Eye (tissue), 1 donor: Measurements from ENCODE around the gene PRF1.
"Not testable (repeated sequence)": the region's sequence is repeated elsewhere in the genome, so short reads cannot be mapped to it uniquely, and the experiment has no call there.

Source experiments
- DNase-seq: peaks from one replicate; pipeline ENCODE4 v3.0.0-alpha.2; 2015

Gene PRF1

DNA sequence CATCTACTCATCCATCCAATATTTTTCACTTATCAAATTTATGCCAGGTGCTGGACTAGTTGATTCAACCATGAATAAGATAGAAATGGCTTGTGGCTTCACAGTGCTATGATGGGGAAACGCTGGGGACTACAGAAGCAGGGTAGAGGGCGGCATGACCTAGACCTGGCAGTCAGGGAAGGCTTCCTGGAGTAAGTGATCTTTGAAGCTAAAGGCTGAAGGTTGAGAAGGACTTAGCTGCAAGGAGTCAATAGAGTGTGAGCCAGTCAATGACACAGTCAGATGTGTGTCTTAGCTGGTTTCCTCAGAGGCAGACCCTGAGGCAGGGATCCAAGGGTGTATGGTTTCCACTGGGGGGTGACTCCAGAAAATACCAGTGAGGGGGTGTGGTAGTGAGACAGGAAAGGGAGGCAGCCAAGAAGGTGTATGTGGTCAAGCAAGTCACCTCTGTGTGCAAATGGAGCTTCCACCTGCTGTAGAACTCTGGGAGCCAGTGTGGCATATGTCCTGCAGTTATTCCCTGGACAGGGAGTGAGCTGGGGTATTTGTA lies 10.3 kb downstream of the PRF1 start:
- DNase-seq = no peak

DNA sequence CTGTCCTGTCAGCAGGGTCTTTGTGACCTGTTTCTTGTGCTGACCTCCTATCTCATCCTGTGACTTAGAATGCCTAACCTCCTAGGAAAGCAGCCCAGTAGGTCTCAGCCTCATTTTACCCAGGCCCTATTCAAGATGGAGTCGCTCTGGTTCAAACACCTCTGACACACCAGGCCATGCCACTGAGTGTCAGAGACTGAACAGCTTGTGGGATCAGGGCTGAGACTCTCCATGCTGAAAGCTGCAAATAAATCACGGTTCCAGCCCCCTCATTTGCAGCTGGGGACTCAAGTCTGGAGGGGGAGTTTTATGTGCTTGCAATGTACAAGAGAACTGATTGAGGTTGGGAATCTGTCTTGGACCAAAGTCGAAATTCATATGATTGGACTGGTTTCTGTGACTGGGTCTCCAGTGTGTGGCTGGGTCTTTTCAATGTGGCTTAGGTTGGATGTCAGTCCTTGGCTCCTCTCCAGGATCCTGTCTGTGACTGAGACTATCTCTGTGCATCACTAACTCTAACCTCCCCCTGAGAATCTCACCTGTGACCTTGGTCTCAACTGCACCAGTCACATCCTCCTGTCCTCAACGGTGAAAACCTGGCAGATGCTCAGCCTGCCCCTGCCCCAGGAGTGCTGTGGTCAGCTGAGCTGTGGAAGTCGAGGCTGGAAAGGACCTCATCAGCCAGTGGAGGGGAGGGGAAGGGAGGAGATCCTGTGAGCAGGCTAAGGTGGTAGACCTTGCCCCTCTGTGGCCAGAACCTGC lies 11.7 kb downstream of the PRF1 start:
- DNase-seq = no peak

- peak; percentile 66 for DNase-seq
Measured at GRCh38 chr10:70589762-70590654, 12.5 kb downstream of the PRF1 start.

GRCh38 chr10:70588859-70589570 lies 13.5 kb downstream of the PRF1 start:
- no peak for DNase-seq

DNA sequence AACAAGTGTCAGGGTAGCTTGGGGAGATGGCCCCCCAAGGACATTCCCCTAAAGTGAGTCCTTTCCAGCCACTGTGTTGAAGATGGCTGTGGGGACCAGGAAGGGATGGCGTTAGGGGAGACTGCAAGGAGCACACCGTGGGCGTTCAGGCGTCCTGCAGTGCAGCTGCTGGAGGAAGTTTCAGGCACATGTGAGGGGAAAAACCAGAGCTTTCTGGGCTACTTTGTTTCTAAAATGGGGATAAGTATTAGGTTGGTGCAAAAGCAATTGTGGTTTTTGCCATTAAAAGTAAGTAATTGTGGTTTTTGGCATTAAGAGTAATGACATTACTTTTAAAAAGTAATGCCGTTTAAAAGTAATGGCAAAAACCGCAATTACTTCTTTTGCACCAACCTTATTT lies 14.3 kb downstream of the PRF1 start:
- no peak for DNase-seq

DNA sequence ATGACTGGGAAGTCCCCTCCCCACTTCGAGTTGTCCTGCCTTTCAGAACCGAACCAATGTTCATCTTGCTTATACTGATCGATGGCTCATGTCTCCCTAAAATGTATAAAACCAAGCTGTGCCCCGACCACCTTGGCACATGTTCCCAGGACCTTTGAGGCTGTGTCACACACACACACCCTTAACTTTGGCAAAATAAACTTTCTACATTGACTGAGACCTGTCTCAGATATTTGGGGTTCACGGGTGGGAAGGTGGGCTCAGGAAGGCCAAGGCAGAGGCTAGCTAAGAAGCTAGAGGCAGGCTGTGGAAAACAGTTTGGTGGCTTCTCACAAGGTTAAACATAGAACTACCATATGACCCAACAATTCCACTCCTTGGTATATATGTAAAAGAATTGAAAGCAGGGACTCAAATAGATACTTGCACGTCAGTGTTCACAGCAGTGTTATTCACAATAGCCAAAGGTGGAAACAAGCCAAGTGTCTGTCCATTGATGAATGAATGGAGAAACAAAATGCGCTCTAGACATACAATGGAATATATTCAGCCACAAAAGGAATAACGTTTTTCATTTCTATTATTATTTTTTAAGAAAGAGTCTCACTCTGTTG lies 15.4 kb downstream of the PRF1 start:
- DNase-seq = no peak

GRCh38 chr10:70586348-70586930 lies 16.1 kb downstream of the PRF1 start:
- DNase-seq = no peak

DNA sequence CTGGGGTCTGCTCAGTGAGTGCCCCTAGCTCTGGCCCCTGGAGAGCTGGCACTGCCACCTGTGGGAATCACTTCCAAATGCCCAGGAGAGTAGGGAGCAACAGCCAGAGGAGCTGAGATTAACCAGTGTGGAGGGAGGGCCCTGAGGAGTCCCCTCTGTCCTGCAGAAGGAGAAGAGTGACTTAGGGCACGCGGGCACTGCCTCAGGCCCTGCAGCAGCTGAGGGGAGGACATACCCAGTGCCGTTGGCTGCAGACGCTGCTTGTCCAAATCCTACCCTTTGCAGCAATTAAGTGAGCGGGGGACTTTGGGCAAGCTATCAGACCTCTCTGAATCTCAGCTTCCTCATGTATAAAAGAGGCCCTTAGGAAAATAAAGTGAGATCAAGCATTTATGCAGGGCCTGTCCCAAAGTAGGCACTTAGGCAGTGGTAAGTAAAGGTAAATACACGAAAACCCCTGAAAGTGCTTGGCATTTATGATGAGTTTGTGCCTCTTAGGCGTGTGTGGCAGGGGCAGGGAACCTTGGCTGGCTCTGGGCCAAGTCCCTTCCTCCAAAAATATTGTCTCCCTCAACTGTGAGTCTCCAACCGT lies 16.9 kb downstream of the PRF1 start:
- DNase-seq = no peak

- DNase-seq = peak; percentile 88
Measured at GRCh38 chr10:70584909-70585544, 17.5 kb downstream of the PRF1 start.

DNA sequence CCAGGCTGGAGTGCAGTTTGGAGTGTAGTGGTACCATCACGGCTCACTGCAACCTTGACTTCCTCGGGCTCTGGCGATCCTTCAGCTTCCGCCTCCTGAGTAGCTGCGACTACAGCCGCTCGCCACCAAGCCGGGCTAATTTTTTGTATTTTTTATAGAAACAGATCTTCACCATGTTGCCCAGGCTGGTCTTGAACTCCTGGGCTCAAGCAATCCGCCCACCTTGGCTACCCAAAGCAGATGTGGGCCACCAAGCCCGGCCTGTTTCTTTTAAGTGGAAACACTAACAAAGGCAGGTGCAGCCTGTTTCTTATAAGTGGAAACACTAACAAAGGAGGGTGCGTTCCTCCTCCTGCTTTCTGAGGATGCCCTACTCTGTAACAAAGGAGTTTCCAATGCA lies 18.2 kb downstream of the PRF1 start:
- DNase-seq = no peak

- no peak for DNase-seq
Measured at GRCh38 chr10:70583669-70584037, 18.9 kb downstream of the PRF1 start.

DNA sequence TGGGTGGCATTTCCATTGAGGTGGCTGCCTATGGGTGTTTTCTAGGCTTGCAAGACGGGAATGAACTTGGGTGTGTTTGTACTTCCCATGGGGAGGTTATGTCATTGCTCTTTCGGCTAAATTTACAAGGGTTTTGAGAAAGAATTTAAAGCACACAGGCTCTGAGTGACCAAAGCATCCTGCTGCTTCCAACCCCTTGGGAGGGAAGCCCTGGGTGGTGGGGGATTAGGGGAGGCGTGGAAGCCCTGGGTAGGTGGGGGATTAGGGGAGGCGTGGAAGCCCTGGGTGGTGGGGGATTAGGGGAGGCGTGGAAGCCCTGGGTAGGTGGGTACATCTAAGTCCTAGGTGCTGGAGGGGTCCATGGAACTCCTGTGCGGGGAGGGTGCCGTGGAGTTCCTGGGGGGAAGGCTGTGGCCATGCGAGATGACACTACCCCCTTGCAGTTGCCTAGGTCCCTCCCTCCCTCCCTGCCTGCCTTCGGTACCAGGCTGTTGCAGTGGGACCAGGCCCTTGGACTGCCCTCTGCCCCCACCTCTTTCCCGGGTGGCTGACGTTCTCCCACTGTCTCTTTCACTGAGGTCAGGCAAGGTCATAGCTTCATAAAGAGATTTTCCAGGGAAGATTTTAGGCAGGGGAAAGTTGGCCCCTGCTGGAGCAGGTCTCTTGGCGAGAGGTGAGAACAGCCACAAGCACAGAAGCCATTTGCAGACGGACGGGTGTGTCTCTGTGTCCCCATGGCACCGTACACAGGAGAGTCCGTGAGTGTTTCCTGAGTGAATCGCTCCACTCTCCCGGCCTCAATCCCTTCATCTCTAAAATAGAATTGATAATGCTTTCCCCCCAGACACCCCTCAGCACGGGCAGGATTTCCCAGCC lies 19.5 kb downstream of the PRF1 start:
- DNase-seq = peak; percentile 23

DNA sequence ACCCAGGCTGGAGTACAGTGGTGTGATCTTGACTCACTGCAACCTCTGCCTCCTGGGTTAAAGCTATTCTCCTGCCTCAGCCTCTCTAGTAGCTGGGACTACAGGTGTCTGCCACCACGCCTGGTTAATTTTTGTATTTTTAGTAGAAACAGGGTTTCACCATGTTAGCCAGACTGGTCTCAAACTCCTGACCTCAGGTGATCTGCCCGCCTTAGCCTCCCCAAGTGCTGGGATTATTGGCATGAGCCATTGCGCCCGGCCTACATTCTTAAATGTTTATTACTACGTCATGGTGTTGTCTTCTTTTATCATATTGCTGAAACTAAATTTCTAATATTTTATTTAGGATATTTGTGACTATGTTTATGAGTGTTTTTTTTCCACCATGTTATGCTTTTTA lies 21.4 kb downstream of the PRF1 start:
- not testable (repeated sequence) for DNase-seq

GRCh38 chr10:70579234-70580002 lies 23.1 kb downstream of the PRF1 start:
- no peak for DNase-seq

- no peak for DNase-seq
Measured at GRCh38 chr10:70578371-70578947, 24.1 kb downstream of the PRF1 start.

GRCh38 chr10:70576803-70577517 lies 25.6 kb downstream of the PRF1 start:
- DNase-seq = no peak

DNA sequence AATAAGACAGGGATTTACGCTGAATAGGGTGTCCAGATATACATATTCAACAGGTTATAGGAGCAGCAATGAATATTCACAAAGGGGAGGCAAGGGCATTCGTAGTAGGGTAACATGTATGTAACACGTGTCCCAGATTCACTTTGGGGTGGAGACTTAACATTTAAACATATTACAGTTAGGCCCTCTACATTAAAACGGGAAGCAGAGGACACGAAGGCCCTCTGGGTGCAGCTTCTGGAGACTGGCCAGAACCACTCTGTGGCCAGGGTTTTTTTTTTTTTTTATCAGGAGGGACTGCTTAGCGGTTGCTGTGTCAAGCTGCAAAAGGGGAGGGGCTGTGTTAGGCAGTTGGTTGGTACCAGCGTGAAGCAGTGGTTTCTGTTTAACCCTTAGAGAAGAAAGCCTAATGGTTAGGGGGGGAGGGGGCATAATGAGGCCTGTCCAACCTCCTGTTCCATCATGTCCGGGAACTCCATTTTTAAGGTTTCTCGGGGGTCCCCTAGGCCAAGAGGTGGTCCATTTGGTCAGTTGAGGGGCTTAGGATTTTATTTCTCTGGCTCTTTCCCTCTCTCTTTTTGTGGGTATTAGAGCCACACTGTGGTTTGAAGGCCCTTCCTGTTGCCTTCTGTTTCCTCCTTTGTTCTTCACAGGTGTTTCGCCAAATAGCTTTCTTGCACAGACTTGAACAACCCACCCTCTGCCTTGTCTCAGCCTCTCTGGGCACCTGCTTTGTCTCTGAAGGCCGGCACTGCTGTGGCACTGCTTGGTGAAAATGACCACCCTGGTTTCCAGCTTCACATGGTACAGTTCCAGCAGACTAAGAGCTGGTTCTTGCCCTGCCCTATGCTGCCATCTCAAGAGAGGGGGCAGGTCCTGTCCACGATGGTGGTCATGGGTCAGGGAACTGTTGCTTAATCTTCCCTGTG lies 26.4 kb downstream of the PRF1 start:
- DNase-seq = no peak
